ENCODE results near the gene FAM120AOS. TPM values are rescaled to one million over a fixed set of nuclear protein-coding genes. Genes with fewer than 3 reads are reported as not detected.

The FAM120AOS gene
- polyA plus RNA-seq, 3 donors: 33.2 to 47.7 (median 41.6) TPM

DNA sequence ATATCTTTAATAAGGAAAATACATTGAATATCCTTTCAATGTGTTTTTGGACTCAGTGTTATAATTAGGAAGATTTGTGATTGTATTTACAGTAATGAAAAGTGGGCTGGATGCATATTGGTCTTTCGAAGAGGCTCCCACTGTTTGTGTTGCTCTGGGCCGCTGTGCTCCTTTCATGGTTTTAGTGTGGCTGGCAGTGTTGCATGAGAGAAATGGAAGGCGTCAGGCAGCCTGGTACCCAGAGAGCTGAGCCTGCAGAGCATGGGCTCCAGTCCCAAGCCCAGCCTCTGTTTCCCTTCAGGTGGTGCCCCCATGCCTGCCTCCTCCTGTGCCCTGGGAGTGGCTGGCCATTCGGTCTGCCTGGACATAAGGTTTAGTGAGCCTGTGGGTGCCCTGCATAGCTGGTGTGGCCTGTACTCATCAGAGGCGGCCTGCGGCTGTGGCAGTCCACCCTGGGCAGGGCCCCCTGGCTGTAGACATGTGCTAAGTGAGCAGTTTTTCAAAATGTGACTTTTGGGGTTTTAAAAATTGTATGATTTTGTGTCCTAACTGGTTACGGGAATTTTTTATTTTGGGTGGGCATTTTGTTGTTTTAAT is 27.4 kb upstream of the FAM120AOS start:
- Histone ChIP-seq H3K4me3 (replicated peaks in 1 of 3; ENCODE audit: low read depth in 2 of 3, low read length in 3 of 3) (no peak overlapping the region), H2AFZ (ENCODE audit: insufficient read depth, low read depth, low read length, poor library complexity, severe bottlenecking) (no peak overlapping the region), H4K20me1 (ENCODE audit: insufficient read depth, low read length) (peaks cover 90% of the 10 kb centered on the region), H3K4me2 (replicated peaks; ENCODE audit: extremely low read depth, low read length, poor library complexity, severe bottlenecking) (no peak overlapping the region), H3K4me1 (ENCODE audit: control insufficient read depth in 1 of 2, insufficient read depth in 2 of 2, low read length in 2 of 2) (no peaks in the 10 kb centered on the region), H3K79me2 (ENCODE audit: insufficient read depth, low read length) (peaks cover 91% of the 10 kb centered on the region), H3K9me3 (replicated peaks in 1 of 2; ENCODE audit: control insufficient read depth in 1 of 2, insufficient read depth in 1 of 2, low read length in 2 of 2) (no peaks in the 10 kb centered on the region), H3K9ac (ENCODE audit: insufficient read depth, low read length, poor library complexity, severe bottlenecking) (no peak overlapping the region), H3K36me3 (replicated peaks in 1 of 2; ENCODE audit: control insufficient read depth in 1 of 2, insufficient read depth in 2 of 2, low read length in 2 of 2) (peaks cover 27 to 90% of the 10 kb centered on the region in 2 donors), H3K27me3 (ENCODE audit: control insufficient read depth in 2 of 2, insufficient read depth in 2 of 2, low read length in 2 of 2) (no peaks in the 10 kb centered on the region), H3K27ac (ENCODE audit: low read depth in 1 of 2, low read length in 2 of 2) (peak overlapping the region in 1 of 2 donors; percentile 45)
- no peaks in the 10 kb centered on the region for H3K9me3 Mint-ChIP-seq
- peaks cover 0 to 2% (median 2%) of the 10 kb centered on the region in 3 donors for H3K27me3 Mint-ChIP-seq (ENCODE audit: low read depth in 3 of 3)
- intact Hi-C loops (cut with micrococcal nuclease): no loop called here
- TF ChIP-seq, protein P1, sequence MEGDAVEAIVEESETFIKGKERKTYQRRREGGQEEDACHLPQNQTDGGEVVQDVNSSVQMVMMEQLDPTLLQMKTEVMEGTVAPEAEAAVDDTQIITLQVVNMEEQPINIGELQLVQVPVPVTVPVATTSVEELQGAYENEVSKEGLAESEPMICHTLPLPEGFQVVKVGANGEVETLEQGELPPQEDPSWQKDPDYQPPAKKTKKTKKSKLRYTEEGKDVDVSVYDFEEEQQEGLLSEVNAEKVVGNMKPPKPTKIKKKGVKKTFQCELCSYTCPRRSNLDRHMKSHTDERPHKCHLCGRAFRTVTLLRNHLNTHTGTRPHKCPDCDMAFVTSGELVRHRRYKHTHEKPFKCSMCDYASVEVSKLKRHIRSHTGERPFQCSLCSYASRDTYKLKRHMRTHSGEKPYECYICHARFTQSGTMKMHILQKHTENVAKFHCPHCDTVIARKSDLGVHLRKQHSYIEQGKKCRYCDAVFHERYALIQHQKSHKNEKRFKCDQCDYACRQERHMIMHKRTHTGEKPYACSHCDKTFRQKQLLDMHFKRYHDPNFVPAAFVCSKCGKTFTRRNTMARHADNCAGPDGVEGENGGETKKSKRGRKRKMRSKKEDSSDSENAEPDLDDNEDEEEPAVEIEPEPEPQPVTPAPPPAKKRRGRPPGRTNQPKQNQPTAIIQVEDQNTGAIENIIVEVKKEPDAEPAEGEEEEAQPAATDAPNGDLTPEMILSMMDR (IDR thresholded peaks at IDR 0.05): no peak
- peak overlapping the region in 2 of 7 donors; percentile 42 to 63 for H3K27ac Mint-ChIP-seq
- peaks cover 60 to 76% of the 10 kb centered on the region in 2 donors for H3K36me3 Mint-ChIP-seq
- no peak overlapping the region for H3K4me3 Mint-ChIP-seq
- no peak for DNase-seq
- peaks cover 7% of the 10 kb centered on the region for H3K4me1 Mint-ChIP-seq
- 97% methylated on average over 6 of the region's 7 CpGs for WGBS (ENCODE audit: insufficient coverage)

DNA sequence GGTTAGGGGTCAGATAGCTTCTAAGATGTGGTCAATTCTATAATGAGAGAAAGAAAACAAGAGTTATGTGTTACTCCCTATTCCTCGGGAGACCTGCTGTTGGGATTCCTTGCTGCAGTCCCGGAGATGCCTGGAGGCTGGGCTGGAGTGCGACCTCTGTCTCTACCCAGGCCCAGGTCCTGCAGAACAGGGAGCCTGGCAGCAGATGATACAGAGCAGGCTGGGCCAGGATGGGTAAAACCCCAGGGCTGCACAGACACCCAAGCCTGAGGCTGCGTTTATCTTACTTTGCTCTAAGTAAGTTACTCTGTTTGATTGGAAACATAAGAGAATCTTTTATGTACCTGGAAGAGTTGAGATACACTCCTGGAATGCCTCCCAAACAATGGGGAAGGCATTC is 26.9 kb upstream of the FAM120AOS start:
- Histone ChIP-seq H4K20me1 (ENCODE audit: insufficient read depth, low read length) (peaks cover 90% of the 10 kb centered on the region), H3K27ac (ENCODE audit: low read depth in 1 of 2, low read length in 2 of 2) (peak overlapping the region in 1 of 2 donors; percentile 45), H2AFZ (ENCODE audit: insufficient read depth, low read depth, low read length, poor library complexity, severe bottlenecking) (no peak overlapping the region), H3K79me2 (ENCODE audit: insufficient read depth, low read length) (peaks cover 91% of the 10 kb centered on the region), H3K9ac (ENCODE audit: insufficient read depth, low read length, poor library complexity, severe bottlenecking) (no peak overlapping the region), H3K36me3 (replicated peaks in 1 of 2; ENCODE audit: control insufficient read depth in 1 of 2, insufficient read depth in 2 of 2, low read length in 2 of 2) (peaks cover 23 to 90% of the 10 kb centered on the region in 2 donors), H3K27me3 (ENCODE audit: control insufficient read depth in 2 of 2, insufficient read depth in 2 of 2, low read length in 2 of 2) (no peaks in the 10 kb centered on the region), H3K9me3 (replicated peaks in 1 of 2; ENCODE audit: control insufficient read depth in 1 of 2, insufficient read depth in 1 of 2, low read length in 2 of 2) (no peaks in the 10 kb centered on the region), H3K4me1 (ENCODE audit: control insufficient read depth in 1 of 2, insufficient read depth in 2 of 2, low read length in 2 of 2) (no peaks in the 10 kb centered on the region), H3K4me2 (replicated peaks; ENCODE audit: extremely low read depth, low read length, poor library complexity, severe bottlenecking) (no peak overlapping the region), H3K4me3 (replicated peaks in 1 of 3; ENCODE audit: low read depth in 2 of 3, low read length in 3 of 3) (no peak overlapping the region)
- TF ChIP-seq, protein P1 (IDR thresholded peaks at IDR 0.05): no peak
- DNase-seq: no peak
- Mint-ChIP-seq H3K36me3 (peaks cover 60 to 77% of the 10 kb centered on the region in 2 donors), H3K9me3 (no peaks in the 10 kb centered on the region), H3K27me3 (ENCODE audit: low read depth in 3 of 3) (peaks cover 0 to 2% (median 2%) of the 10 kb centered on the region in 3 donors), H3K4me3 (no peak overlapping the region), H3K27ac (peak overlapping the region in 1 of 7 donors; percentile 53), H3K4me1 (peaks cover 4% of the 10 kb centered on the region)
- intact Hi-C loops (cut with micrococcal nuclease): no loop called here
- WGBS (ENCODE audit: insufficient coverage): 100% methylated on average over 4 of the region's 4 CpGs

Measured in CD14-positive monocyte (primary cell).